Fibroblast of skin of left biceps (primary cell): ENCODE data around the gene RNF180.
A peak's percentile ranks its signal among the peaks of the same experiment; 100 is the strongest.

Experiments
- DNase-seq, 2 experiments: peaks; one replicate each; pipeline ENCODE4 v3.0.0-alpha.2; 2013; ENCODE audit warnings: low read depth in 2 of 2

Gene RNF180

GRCh38 chr5:64165500-64166200 lies at the start of gene RNF180:
RNF180 (plus strand) TSS chr5:64165843; CDS start chr5:64200808, 34,965 bp downstream.
- DNase-seq: peak in 1 of 2 experiments; percentile 3

GRCh38 chr5:64125521-64125920 lies 40.1 kb upstream of the RNF180 start:
- DNase-seq: no peak

GRCh38 chr5:64126202-64126741 lies 39.4 kb upstream of the RNF180 start:
- DNase-seq: no peak

GRCh38 chr5:64140018-64140417 lies 25.6 kb upstream of the RNF180 start:
- DNase-seq: no peak

- no peak for DNase-seq
Measured at GRCh38 chr5:64144425-64145215, 21.0 kb upstream of the RNF180 start.

GRCh38 chr5:64145216-64145895 lies 20.3 kb upstream of the RNF180 start:
- DNase-seq: no peak

- no peak for DNase-seq
Measured at GRCh38 chr5:64147379-64147778, 18.3 kb upstream of the RNF180 start.

- peak; percentile 3 to 7 for DNase-seq
Measured at GRCh38 chr5:64147849-64148441, 17.7 kb upstream of the RNF180 start.

GRCh38 chr5:64149268-64149667 lies 16.4 kb upstream of the RNF180 start:
- no peak for DNase-seq

- no peak for DNase-seq
Measured at GRCh38 chr5:64149857-64150521, 15.7 kb upstream of the RNF180 start.

GRCh38 chr5:64156261-64156660 lies 9.4 kb upstream of the RNF180 start:
- DNase-seq: no peak

GRCh38 chr5:64158827-64159226 lies 6.8 kb upstream of the RNF180 start:
- no peak for DNase-seq

- DNase-seq: no peak
Measured at GRCh38 chr5:64160201-64160600, 5.4 kb upstream of the RNF180 start.

- no peak for DNase-seq
Measured at GRCh38 chr5:64161420-64161819, 4.2 kb upstream of the RNF180 start.

GRCh38 chr5:64163135-64163534 lies 2.5 kb upstream of the RNF180 start:
- no peak for DNase-seq

- DNase-seq: no peak
Measured at GRCh38 chr5:64163746-64164145, 1.9 kb upstream of the RNF180 start.

- no peak for DNase-seq
Measured at GRCh38 chr5:64164166-64164565, 1.5 kb upstream of the RNF180 start.

GRCh38 chr5:64165160-64165499 lies 513 bp upstream of the RNF180 start:
- no peak for DNase-seq

- no peak for DNase-seq
Measured at GRCh38 chr5:64166201-64166959, 737 bp downstream of the RNF180 start.

- DNase-seq: no peak
Measured at GRCh38 chr5:64176301-64176700, 10.7 kb downstream of the RNF180 start.
